ENCODE results near the gene FTCD.

FTCD gene

GRCh38 chr21:46092026-46092764 is 63.2 kb downstream of the FTCD start:
- DNase-seq (ENCODE audit: low spot score) (no peak), ATAC-seq (ENCODE audit: low read depth) (no peak)
- Histone ChIP-seq H3K9me3 (ENCODE audit: severe bottlenecking) (no peaks in the 10 kb centered on the region), H3K4me1 (ENCODE audit: insufficient read depth, poor library complexity, severe bottlenecking) (no peaks in the 10 kb centered on the region), H3K27me3 (ENCODE audit: insufficient read depth, poor library complexity, severe bottlenecking) (no peaks in the 10 kb centered on the region), H3K27ac (ENCODE audit: poor library complexity, severe bottlenecking) (no peak overlapping the region), H3K36me3 (ENCODE audit: low read depth) (no peaks in the 10 kb centered on the region), H3K4me3 (ENCODE audit: severe bottlenecking) (no peak overlapping the region)
- no peak for TF ChIP-seq CTCF (IDR thresholded peaks at IDR 0.05; ENCODE audit: poor library complexity, severe bottlenecking)

GRCh38 chr21:46091631-46092025 is 63.8 kb downstream of the FTCD start:
- H3K36me3 ChIP-seq (ENCODE audit: low read depth) = no peaks in the 10 kb centered on the region
- H3K9me3 ChIP-seq (ENCODE audit: severe bottlenecking) = no peaks in the 10 kb centered on the region
- DNase-seq (ENCODE audit: low spot score) (no peak), ATAC-seq (ENCODE audit: low read depth) (no peak)
- H3K4me1 ChIP-seq (ENCODE audit: insufficient read depth, poor library complexity, severe bottlenecking) = no peaks in the 10 kb centered on the region
- TF ChIP-seq CTCF (IDR thresholded peaks at IDR 0.05; ENCODE audit: poor library complexity, severe bottlenecking) = no peak
- no peak overlapping the region for H3K27ac ChIP-seq (ENCODE audit: poor library complexity, severe bottlenecking)
- no peaks in the 10 kb centered on the region for H3K27me3 ChIP-seq (ENCODE audit: insufficient read depth, poor library complexity, severe bottlenecking)
- no peak overlapping the region for H3K4me3 ChIP-seq (ENCODE audit: severe bottlenecking)

GRCh38 chr21:46091118-46091517 is 64.3 kb downstream of the FTCD start:
- Histone ChIP-seq H3K4me3 (ENCODE audit: severe bottlenecking) (no peak overlapping the region), H3K9me3 (ENCODE audit: severe bottlenecking) (no peaks in the 10 kb centered on the region), H3K27ac (ENCODE audit: poor library complexity, severe bottlenecking) (no peak overlapping the region), H3K27me3 (ENCODE audit: insufficient read depth, poor library complexity, severe bottlenecking) (no peaks in the 10 kb centered on the region), H3K36me3 (ENCODE audit: low read depth) (no peaks in the 10 kb centered on the region), H3K4me1 (ENCODE audit: insufficient read depth, poor library complexity, severe bottlenecking) (no peaks in the 10 kb centered on the region)
- ATAC-seq (ENCODE audit: low read depth) (no peak), DNase-seq (ENCODE audit: low spot score) (no peak)
- TF ChIP-seq CTCF (IDR thresholded peaks at IDR 0.05; ENCODE audit: poor library complexity, severe bottlenecking) = no peak

GRCh38 chr21:46089285-46089684 is 66.1 kb downstream of the FTCD start:
- no peak for TF ChIP-seq CTCF (IDR thresholded peaks at IDR 0.05; ENCODE audit: poor library complexity, severe bottlenecking)
- DNase-seq (ENCODE audit: low spot score) = no peak
- no peaks in the 10 kb centered on the region for H3K9me3 ChIP-seq (ENCODE audit: severe bottlenecking)

GRCh38 chr21:46088189-46088588 is 67.2 kb downstream of the FTCD start:
- Histone ChIP-seq H3K27me3 (ENCODE audit: insufficient read depth, poor library complexity, severe bottlenecking) (no peaks in the 10 kb centered on the region), H3K27ac (ENCODE audit: poor library complexity, severe bottlenecking) (no peak overlapping the region), H3K4me3 (ENCODE audit: severe bottlenecking) (no peak overlapping the region), H3K9me3 (ENCODE audit: severe bottlenecking) (no peaks in the 10 kb centered on the region), H3K4me1 (ENCODE audit: insufficient read depth, poor library complexity, severe bottlenecking) (no peaks in the 10 kb centered on the region), H3K36me3 (ENCODE audit: low read depth) (no peaks in the 10 kb centered on the region)
- ATAC-seq (ENCODE audit: low read depth) (no peak), DNase-seq (ENCODE audit: low spot score) (no peak)
- no peak for TF ChIP-seq CTCF (IDR thresholded peaks at IDR 0.05; ENCODE audit: poor library complexity, severe bottlenecking)

More at GRCh38 chr21:46089285-46089684, 66.1 kb downstream of the FTCD start:
- no peak for ATAC-seq (ENCODE audit: low read depth)
- H3K4me1 ChIP-seq (ENCODE audit: insufficient read depth, poor library complexity, severe bottlenecking) = no peaks in the 10 kb centered on the region
- no peaks in the 10 kb centered on the region for H3K36me3 ChIP-seq (ENCODE audit: low read depth)
- H3K27me3 ChIP-seq (ENCODE audit: insufficient read depth, poor library complexity, severe bottlenecking) = no peaks in the 10 kb centered on the region
- no peak overlapping the region for H3K4me3 ChIP-seq (ENCODE audit: severe bottlenecking)
- no peak overlapping the region for H3K27ac ChIP-seq (ENCODE audit: poor library complexity, severe bottlenecking)

Data from RWPE2 (cell line).